ENCODE data around the gene DOCK8.

The DOCK8 gene

DNA sequence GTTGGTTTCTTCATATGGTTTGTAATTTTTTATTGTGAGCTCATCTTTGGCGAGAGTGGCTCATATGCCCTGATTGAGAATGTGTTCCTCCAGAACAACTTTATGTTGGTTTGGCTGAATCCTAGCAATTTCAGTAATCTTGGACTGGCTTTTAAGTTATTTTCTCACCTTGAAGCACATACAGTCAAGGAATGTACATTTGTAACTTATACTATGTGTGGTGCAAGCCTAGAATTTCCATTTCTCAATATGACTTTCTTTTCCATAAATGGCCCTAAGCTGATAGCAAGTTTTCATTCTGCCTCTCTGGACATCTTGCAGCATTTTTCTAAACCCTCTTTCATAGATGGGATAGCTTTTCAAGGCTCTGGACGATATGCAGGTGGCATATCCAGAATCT is 247.5 kb downstream of the DOCK8 start:
- no peak for DNase-seq (ENCODE audit: low spot score)

GRCh38 chr9:462606-463005 is 247.9 kb downstream of the DOCK8 start:
- DNase-seq (ENCODE audit: low spot score) = no peak

GRCh38 chr9:463455-464171 is 248.9 kb downstream of the DOCK8 start:
- no peak for DNase-seq (ENCODE audit: low spot score)

- no peak for DNase-seq (ENCODE audit: low spot score)
Measured at GRCh38 chr9:466747-467146, 252.1 kb downstream of the DOCK8 start.

GRCh38 chr9:468766-469426 is 254.2 kb downstream of the DOCK8 start:
- no peak for DNase-seq (ENCODE audit: low spot score)

DNA sequence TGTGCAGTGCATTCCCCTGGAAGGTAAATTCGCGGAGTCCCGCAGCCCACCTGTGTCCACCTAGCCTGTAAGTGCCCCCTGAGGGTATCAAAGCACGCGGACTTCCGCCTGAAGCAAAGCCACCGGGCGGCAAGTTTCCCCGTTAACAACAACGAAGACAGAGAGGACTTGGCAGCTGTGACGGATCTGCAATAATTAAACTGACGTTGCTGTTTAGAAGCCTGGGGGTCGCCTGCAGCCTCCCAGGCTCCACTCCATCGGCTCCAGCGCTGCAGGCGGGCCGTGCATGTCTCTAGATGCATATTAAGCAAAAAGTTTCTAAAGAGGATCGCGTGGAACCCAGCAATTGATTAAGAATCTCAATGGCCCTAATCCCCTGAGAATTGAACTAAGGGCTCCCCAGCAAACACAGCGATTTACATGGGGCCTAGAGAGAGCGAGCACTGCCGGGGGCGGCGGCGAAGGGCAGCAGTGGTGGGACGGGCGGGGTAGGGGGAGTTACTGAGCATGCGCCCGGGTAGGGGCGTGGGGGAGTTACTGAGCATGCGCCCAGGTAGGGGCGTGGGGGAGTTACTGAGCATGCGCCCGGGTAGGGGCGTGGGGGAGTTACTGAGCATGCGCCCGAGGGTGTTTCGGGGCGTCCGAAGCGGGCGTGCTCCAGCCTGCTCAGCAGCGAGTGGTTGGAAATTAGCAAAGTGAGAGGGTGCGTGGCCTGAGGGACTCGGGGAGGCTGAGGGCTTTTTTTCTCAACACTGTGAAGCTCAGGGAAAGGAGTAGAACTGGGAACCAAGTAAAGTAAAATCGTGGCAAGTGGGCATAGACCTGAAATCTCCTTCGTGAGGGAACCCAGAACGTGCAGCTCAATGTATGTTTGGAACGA is 255.2 kb downstream of the DOCK8 start:
- DNase-seq (ENCODE audit: low spot score) = peak; percentile 82

DNA sequence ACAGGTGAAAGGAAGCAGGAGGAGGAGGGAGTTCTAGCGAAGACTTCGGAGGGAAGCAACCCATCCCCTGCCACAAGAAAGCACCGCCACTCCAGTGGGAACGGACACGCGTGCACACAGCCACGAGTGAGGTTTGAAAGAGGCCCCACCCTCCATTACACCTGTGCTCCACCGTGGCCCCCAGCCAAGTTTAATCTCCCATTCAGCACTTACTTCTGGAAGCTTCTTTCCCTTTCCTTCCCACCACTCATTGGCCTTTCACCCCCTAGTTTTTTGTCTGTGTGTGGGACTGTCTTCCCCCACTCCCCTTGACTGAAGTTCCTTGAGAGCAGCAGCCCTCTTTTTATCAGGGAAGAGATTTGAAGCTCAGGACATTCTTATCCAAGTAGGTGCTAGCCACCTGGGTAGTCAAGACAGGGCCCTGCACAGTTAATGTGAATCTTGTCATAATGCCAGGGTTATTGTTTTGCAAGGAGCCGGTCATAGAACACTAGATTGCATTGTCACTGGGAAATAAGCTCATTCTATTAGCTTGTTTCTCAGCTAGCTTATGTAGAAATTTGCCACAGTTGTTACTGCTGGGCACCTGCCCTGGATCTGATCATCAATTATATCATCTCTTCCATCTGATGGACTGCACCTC is 256.0 kb downstream of the DOCK8 start:
- DNase-seq (ENCODE audit: low spot score) = no peak

DNA sequence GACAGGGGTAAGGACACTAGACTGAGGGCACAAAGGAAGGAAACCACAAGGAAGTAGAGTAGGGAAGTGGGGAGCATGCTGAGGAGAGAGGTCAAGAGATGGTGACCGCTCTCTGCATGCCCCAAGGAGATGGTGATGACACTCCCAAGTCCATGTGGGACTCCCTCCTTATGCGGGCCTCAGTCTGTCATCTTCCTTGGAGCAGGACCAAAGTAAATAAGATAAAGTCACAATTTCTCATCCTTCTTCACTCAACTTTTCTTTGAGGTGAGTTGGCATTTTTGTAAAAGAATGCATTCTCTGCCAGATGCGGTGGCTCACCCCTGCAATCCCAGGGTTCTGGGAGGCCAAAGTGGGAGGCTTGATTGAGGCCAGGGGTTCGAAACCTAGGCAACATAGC is 256.7 kb downstream of the DOCK8 start:
- no peak for DNase-seq (ENCODE audit: low spot score)

DNA sequence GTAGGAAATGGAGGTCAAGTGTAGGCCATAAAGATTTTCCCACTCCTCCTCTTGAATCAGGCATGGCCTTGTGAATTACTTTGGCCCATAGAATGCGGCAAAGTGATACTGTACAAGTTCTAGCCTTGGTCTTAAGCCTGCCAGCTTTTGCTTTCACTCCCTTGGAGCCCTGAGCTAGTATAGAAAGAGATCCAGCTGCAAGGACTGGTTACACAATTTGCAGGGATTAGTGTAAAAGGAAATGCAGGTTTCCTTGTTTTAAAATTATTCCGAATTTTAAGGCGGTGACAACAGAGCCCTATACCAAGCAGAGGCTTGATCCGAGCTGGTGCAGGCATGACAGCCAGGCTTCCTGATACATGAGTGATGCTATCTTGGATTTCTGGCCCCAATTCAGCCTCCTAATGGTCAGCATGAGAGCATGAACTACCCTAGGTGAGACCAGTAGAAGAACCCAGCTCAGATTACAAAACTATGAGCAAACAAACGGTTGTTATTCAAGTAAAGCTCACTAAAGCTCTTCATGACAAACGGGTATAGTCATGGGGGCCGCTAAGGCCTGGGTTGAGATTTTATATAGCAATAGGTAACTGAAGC is 257.9 kb downstream of the DOCK8 start:
- DNase-seq (ENCODE audit: low spot score) = no peak

GRCh38 chr9:477193-477592 is 262.5 kb downstream of the DOCK8 start:
- no peak for DNase-seq (ENCODE audit: low spot score)

- DNase-seq (ENCODE audit: low spot score) = no peak
Measured at GRCh38 chr9:479304-479970, 264.8 kb downstream of the DOCK8 start.

DNA sequence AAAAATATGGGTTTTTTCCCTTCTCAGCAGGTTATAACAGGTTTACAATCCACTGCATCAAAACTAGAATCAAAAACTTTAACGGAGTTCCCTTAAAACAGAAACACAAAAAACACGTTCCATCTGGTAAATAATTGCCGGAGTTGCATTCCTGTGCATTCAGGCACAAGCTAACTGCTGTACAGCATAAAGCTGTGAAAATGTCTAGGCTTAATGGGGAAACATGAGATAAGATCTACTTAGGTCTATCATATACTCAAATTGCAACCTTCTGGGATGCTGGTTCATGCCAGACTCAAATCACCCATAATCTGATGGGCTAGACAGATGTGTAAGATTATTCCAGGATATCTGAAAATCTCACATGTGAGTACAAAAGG is 265.3 kb downstream of the DOCK8 start:
- DNase-seq (ENCODE audit: low spot score) = no peak

GRCh38 chr9:482739-483138 is 268.1 kb downstream of the DOCK8 start:
- DNase-seq (ENCODE audit: low spot score) = no peak

DNA sequence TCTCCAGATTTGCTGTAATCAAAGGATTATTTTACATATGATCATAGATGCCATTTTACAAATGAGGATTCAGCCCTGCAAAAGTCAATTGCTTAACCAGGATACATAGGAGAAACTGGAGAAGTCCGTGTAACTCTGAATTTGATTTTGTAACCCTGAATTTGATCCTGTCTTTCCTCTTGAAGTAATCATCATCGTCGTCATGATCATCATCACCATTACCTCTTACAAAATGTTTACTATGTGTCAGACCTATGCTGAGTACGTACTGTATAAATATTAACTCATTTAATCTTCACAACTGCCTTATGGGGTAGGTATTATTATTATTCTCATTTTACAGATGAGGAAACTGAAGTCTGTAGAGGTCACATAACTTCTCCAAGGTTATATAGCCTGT is 271.5 kb downstream of the DOCK8 start:
- no peak for DNase-seq (ENCODE audit: low spot score)

DNA sequence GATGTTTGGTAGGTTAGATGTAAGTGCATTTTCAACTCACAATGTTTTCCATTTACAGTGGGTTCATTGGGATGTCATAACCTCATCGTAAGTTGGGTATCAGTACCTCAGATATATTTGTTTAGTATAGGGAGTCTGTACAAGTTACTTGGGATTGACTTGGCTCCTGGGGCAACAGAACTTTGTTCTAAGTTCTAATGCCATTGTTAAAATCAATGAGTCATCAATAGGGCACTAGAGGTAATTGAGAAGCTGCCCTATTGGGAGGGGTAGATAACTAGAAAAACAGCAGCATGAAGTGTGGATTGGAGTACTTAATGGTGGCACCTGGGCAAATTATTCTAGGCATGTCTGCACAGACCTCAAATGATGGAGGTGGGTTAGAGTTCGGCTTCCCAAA is 272.8 kb downstream of the DOCK8 start:
- no peak for DNase-seq (ENCODE audit: low spot score)

DNA sequence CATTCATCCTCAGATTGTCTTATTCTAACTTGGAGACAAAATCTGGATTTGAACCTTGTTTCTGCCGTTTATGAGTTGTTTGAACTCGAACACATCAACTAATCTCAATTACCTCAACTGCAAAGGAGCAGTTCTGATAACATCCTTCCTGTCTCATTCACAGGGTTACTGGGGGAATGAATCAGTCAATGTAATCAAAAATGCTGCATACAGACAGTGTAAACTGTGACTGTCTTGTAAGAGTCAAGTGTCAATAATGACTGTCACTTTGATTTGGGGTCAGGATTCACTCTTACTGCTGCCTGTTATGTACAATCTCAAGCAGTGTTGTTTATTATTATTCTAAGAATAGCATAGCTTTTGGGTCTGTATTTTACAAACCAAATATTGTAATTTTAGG is 273.8 kb downstream of the DOCK8 start:
- no peak for DNase-seq (ENCODE audit: low spot score)

- no peak for DNase-seq (ENCODE audit: low spot score)
Measured at GRCh38 chr9:489198-490197, 274.8 kb downstream of the DOCK8 start.

GRCh38 chr9:494764-495163 is 280.1 kb downstream of the DOCK8 start:
- no peak for DNase-seq (ENCODE audit: low spot score)

DNA sequence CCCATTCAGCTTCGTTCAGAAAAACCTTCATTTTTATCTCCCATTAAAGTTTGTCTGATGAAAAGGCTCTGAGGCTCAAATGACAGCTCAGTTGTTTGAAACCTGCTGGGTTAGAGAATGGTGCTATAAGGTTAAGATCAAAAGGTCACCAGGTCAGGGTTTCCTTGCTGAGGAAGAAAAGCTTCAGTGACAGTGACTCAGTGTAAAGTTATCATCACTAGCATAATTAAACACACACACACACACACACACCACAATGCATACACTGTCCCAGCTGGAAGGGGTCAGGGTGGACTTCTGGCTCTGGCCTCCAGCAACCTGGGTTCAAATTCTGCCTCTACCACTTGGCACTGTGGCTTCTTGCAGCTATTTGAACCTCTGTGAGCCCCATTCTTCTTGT is 281.1 kb downstream of the DOCK8 start:
- DNase-seq (ENCODE audit: low spot score) = no peak

- no peak for DNase-seq (ENCODE audit: low spot score)
Measured at GRCh38 chr9:503326-503725, 288.7 kb downstream of the DOCK8 start.

All from hematopoietic multipotent progenitor cell treated with erythropoietin and hydrocortisone succinate and interleukin-3 and kit ligand, for 15 days (in vitro differentiated cells).